Prostate gland (tissue), 2 donors: ENCODE data around the gene B3GAT1.

Experiments
- CTCF ChIP-seq, 4 experiments: fragments of 200-600 bp in 2 of 4; fragments of 450-650 bp in 2 of 4; sonication (generic) in 2 of 4; IDR thresholded peaks; 1 replicate in 3 of 4; 2 replicates in 1 of 4; pipeline ENCODE4 v1.5.1; 2016 to 2019; ENCODE audit warnings: antibody characterized with exemption in 4 of 4, mild to moderate bottlenecking in 2 of 4, moderate library complexity in 2 of 4
- POLR2A ChIP-seq: fragments of 450-650 bp; IDR thresholded peaks from one replicate; pipeline ENCODE4 v1.6.1; 2016; ENCODE audit warnings: antibody characterized with exemption, mild to moderate bottlenecking
- POLR2AphosphoS5 ChIP-seq: sonication (generic); formaldehyde crosslinking; IDR thresholded peaks from one replicate; pipeline ENCODE4 v1.6.1; 2017; ENCODE audit warnings: antibody characterized with exemption

DNA sequence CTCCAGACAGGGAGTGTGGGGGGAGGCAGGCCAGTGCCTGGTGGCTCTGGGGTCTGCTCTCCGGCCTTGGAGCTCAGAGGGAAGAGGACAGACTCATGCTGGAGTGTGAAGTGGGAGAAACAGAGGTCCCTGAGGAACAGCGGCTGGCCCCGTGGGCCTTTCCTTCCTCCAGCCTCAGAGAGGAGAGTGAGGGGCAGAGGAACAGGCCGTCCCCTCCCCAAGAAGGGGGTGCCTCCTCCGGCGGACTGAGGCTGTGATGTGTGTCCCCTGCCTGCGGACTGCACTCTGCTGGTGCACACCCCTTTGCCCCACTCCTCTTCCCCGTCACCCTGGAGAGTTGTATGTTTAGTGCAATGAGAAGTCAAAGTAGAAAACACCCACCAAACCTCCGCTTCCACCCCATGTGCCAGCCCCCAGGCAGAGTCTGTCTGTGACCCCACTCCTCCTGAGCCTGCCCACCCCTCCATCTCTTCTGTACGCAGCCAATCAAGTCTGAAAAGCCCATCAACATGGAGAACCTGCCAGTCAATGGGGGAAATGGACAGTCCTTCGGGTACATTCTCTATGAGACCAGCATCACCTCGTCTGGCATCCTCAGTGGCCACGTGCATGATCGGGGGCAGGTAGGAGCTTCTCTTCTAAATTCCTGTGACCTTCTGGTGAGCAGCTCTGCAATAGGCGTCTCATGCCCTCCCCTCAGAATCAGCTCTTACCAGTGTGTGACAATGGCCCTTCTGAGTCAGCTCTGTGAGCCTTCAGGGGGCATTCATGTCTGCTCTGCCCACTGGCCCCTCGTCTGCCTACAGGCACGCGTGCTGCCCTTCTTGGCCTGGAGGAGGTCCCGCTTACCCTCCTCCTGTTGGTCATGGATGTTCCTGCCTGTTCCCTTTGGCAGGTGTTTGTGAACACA is 41.3 kb downstream of the B3GAT1 start:
- TF ChIP-seq CTCF (IDR thresholded peaks at IDR 0.05) (no peak), POLR2A (no peak), POLR2AphosphoS5 (no peak)
